Dedifferentiated amniotic fluid mesenchymal stem cell (primary cell): Measurements from ENCODE around the gene STPG3.

Source experiments
- DNase-seq: peaks from one replicate; pipeline ENCODE4 v3.0.0-alpha.2; 2016; ENCODE audit errors: extremely low spot score

Gene STPG3

GRCh38 chr9:137222190-137223077 is 28.7 kb upstream of the STPG3 start, which contains the start of gene RNF208:
TSS of gene RNF208 (minus strand) at chr9:137222240. CDS start at chr9:137221212, 1,028 bp downstream.
- DNase-seq, result no peak

- peak; percentile 99 for DNase-seq
Measured at GRCh38 chr9:137223078-137223970, 27.8 kb upstream of the STPG3 start.

- DNase-seq, result no peak
Measured at GRCh38 chr9:137224830-137225694, 26.0 kb upstream of the STPG3 start, which contains the start of gene CYSRT1. TSS of gene CYSRT1 (plus strand) at chr9:137225174. CDS start at chr9:137225622, 448 bp downstream.

GRCh38 chr9:137225699-137226331 is 25.3 kb upstream of the STPG3 start:
- no peak for DNase-seq

- DNase-seq, result no peak
Measured at GRCh38 chr9:137226338-137227053, 24.6 kb upstream of the STPG3 start.

GRCh38 chr9:137227054-137227852 is 23.8 kb upstream of the STPG3 start, which contains the start of gene RNF224:
TSS of gene RNF224 (plus strand) at chr9:137227502. CDS start at chr9:137228336, 834 bp downstream.
- DNase-seq, result peak; percentile 51

GRCh38 chr9:137227853-137228505 is 23.1 kb upstream of the STPG3 start:
- DNase-seq, result no peak

- no peak for DNase-seq
Measured at GRCh38 chr9:137228506-137228967, 22.5 kb upstream of the STPG3 start.

- DNase-seq, result no peak
Measured at GRCh38 chr9:137228968-137229896, 21.9 kb upstream of the STPG3 start.

GRCh38 chr9:137229903-137230704 is 21.0 kb upstream of the STPG3 start:
- DNase-seq, result no peak

GRCh38 chr9:137230705-137231371 is 20.2 kb upstream of the STPG3 start, which contains the start of gene SLC34A3:
TSS of gene SLC34A3 (plus strand) at chr9:137230901. CDS start at chr9:137231703, 802 bp downstream.
- DNase-seq, result no peak

GRCh38 chr9:137231372-137232039 is 19.6 kb upstream of the STPG3 start:
- DNase-seq, result no peak

GRCh38 chr9:137232101-137232500 is 19.0 kb upstream of the STPG3 start:
- DNase-seq, result no peak

GRCh38 chr9:137232510-137232909 is 18.6 kb upstream of the STPG3 start:
- no peak for DNase-seq
